HG03103 (cell line): ENCODE measurements around the gene E2F6.

Experiments
- ATAC-seq: cut with Tn5 transposase; IDR thresholded peaks from one replicate; pipeline ENCODE4 v1.9.1; 2021; ENCODE audit warnings: low read depth; ENCODE audit not compliant: unreplicated experiment

E2F6 gene

GRCh38 chr2:11465110-11465484 lies 864 bp downstream of the E2F6 start:
- ATAC-seq = no peak

DNA sequence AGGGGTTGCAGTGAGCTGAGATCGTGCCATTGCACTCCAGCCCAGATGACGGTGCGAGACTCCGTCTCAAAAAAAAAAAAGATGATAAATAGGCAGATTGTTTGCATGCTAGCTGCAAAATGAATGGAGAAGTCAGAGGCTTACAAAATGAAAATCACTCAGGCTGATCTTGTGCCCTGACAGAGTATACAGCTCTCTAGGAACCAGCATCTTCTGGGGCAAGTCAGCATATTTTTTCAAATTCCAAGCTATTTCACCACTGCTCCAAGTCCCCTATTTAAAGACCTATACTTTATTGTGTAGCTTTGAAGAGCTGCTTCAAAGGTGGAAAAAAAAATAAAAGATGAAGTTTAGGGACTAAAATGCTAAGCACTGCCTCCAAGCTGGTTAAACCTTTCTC lies 6.1 kb downstream of the E2F6 start:
- ATAC-seq = no peak

DNA sequence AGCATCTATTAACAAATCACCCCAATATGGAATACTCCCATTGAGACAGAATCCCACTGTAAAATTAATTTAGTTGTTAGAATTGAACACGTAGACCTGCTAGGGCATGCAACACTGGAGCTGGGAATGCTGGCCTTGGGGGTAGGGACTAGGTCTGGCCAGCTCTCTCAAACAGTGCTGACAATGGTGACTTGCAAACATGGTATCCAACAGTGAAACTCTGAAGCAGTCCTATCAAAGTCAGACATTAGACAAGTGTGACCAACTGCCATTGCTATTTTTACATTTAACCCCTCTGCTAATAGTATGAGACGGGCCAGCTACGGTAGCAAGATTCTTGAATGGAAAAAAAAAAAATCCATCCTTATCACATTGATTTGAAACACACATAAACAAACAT lies 7.2 kb downstream of the E2F6 start:
- no peak for ATAC-seq

- no peak for ATAC-seq
Observed at GRCh38 chr2:11457935-11458334, 8.0 kb downstream of the E2F6 start.

DNA sequence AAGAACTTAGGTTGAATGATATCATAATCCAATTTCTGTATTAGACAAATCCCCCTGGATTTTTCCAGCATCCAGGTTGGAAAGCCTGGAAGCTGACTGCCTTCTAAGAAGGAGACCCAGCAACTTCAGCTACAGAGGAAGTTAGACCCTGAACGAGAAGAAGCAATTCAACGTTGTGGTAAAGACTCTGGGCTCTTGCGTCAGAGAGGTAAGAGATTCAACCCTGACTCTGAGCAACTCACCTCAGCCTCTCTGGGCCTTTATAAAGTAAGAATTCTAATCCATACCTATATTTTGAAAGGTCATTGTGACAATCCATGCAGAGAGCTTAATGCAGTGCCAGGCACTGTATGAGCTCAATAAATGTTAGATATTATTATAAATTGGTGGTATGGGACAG lies 9.7 kb downstream of the E2F6 start:
- no peak for ATAC-seq

DNA sequence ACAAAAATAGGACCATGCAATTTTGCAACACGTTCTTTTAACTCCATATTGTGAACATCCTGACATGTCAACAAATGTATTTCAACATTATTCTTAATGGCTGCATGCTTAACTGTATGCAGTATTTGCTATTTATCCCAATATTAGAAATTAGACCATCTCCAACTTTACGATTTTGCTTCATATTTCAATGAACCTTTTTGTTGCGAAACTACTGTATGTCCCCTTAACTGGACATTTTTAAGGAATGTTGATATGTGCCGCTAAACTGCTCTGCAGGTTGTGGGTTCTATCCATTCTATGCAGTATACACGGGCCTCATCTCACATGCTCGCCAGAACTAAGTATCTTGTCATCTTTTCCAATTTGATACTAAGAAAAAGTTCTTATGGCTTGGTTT lies 11.1 kb downstream of the E2F6 start:
- no peak for ATAC-seq

DNA sequence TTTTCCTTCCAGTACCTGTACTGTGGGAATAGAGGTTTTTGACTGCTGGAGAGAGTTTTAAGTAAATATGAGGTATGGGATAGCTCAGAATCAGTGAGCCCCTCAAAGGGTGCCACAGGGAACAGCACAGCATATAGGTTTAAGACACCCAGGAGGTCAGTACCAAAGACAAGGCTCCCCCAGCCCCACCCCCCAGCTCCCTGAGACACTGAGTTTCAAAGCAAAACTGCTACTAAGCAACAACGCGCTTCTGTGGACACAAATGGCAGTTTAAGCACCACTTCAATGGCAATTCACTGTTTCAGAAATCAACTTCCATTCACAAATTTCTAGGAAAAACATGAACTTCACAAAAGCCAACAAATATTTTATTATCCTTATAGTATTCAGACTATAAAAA lies 15.2 kb downstream of the E2F6 start:
- no peak for ATAC-seq

- ATAC-seq = no peak
Observed at GRCh38 chr2:11446733-11447248, 19.2 kb downstream of the E2F6 start.

DNA sequence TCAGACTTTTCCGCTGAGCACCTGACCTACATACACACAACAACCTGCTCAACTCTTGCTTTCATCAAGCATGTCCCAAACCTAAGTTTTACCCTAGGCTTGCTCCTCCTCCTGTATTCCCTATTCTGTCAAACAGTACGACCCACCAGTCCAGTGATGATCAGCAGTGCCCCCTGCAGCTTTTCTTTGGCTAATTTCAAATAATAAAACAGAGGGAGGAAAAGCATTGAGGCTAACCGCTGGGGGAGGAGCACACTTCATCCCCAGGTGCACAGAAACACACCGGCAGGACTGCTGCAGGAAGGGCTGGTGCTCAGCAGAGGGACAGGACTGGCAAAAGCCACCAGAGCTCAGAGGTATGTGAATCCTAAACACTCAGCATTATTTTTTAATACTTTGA lies 21.2 kb downstream of the E2F6 start:
- ATAC-seq = no peak

GRCh38 chr2:11438555-11439080 lies 27.3 kb downstream of the E2F6 start:
- ATAC-seq = no peak

- ATAC-seq = no peak
Observed at GRCh38 chr2:11437602-11438001, 28.4 kb downstream of the E2F6 start.

DNA sequence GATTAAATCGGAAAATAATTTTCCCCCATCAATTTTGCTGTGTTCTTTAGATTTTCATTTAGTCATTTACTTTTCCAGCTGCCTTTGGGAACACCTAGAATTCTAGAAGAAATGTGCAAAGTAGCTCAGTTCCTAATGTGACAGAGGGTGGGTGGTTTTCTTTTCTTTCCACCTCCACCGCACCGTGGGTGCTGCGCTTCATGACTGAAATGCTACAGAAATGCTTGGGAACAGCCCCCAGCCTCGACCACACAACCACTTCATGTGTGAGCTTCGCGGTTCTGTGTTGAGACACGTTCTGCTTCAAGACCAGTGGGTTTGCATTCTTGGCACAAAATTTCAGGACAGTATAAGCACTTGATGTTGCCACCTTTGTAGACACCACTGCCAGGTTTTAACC lies 30.9 kb downstream of the E2F6 start:
- ATAC-seq = no peak

GRCh38 chr2:11434443-11434842 lies 31.5 kb downstream of the E2F6 start:
- ATAC-seq = no peak

DNA sequence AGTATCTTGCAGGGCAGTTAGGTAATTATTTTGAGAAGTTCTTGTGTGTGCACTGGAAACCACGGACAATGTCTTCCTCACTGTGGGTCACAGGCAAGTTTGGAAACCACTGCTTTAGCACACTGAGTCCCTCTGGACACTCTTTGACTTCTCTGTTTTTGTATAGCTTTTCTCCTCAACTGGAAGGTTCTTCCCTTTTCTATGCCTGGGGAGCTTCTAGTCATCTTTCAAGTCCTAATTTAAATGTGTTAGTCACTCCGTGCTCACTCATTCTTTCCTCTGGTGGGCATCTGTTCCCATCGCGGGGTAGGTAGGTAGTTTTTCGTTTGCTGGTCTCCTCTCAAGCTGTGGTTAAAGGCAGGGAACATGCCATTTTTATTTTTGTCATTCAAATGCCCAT lies 32.1 kb downstream of the E2F6 start:
- ATAC-seq = no peak

DNA sequence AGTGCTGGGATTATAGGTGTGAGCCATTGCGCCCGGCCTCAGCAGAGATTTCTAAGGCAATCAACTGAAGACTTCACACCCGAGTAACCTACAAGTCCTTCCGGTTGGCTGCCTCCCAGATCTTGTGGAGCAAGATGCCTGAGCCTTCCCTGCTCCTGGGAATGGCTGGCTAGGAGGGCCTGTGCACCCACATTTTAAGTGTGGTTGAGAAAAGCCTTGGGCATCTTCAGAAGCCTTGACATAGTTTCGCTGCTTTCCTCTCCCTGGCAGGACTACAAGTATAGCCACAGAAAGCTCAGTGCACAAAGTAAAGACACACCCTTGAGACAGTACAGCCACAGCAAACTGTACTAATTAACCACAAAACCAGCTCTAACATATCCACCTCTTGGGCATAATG lies 35.2 kb downstream of the E2F6 start:
- ATAC-seq = no peak

DNA sequence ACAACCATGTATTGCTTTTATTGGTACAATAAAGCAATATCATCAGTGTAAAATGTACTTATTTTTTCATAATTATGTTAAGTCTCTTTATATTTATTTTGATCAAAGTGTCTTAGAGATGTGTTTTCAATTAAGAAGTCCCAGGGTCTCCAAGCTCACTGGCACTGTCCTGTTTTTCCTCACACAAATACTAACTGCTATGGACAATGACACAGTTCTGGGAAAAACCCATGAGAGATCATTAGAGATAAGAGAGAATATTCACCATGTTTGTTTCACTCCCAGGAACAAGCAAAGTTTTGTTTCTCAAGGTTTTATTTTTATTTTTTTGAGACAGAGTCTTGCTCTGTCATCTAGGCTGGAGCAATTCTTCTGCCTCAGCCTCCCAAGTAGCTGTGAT lies 38.7 kb downstream of the E2F6 start:
- ATAC-seq = no peak

- ATAC-seq = no peak
Observed at GRCh38 chr2:11422901-11423435, 43.0 kb downstream of the E2F6 start.

GRCh38 chr2:11422491-11422865 lies 43.5 kb downstream of the E2F6 start:
- ATAC-seq = no peak

DNA sequence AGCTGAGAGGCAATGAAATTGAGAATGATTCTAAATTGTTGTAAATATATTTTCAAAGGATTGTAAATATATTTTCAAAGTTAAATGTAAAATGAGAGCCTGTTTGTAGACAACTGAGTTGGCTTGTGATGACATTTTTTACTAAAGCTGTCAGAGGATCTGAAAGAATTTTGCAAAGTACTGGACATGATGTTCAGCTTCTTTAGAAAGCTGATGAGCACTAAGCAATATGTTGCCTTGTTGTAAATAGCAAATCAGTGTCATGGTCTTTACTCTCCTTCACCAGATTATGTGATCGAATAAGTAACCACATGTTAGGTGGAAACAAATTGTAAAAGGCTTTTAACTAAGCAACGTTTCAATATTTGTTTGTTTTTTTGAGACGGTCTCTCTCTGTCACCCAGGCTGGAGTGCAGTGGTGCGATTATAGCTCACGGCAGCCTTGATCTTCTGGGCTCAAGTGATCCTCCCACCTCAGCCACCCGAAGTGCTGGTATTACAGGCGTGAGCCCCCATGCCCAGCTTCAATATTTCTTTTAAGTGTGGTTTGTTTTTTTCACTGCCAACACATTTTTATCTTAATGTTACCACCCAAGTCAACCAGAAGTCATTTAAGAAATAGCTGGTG lies 44.0 kb downstream of the E2F6 start:
- no peak for ATAC-seq

- ATAC-seq = no peak
Observed at GRCh38 chr2:11420671-11421070, 45.3 kb downstream of the E2F6 start.

- ATAC-seq = no peak
Observed at GRCh38 chr2:11420190-11420589, 45.8 kb downstream of the E2F6 start.

DNA sequence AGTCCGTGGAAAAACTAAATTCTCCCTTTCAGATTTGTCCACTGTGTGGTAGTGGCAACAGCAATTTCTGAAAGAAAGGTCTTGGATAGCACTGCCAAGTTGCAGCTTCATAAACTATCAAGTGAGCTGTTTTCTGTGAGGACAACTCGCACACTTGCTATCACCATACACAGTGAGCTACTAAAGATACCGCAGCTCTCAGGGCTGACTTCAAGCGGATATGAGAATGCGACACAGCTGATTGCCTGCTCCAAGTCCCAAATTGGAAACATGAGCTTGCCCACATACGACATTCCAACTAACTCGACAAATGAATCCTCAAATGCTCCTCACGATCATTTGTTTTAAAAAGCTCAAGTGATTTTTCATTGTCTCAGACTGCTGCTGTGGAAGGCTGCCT lies 46.2 kb downstream of the E2F6 start:
- ATAC-seq = no peak
